Spleen (tissue), 11 donors: Measurements from ENCODE around the gene KLHL42. TPM values are rescaled to one million over a fixed set of nuclear protein-coding genes. Genes with fewer than 3 reads are reported as not detected.

Experiments
- DNase-seq: peaks from one replicate; pipeline ENCODE4 v3.0.0-alpha.2; 2020
- H3K27ac ChIP-seq, 8 donors: fragments of 200-600 bp; sonication (generic) in 7 of 8; 1 replicate in 4 of 8; 2 replicates in 4 of 8; pipeline versions ENCODE4 v1.5.0 to v1.8.0; 2016 to 2021; ENCODE audit warnings: inconsistent platforms in 4 of 8, mild to moderate bottlenecking in 4 of 8, moderate library complexity in 1 of 8
- H3K27me3 ChIP-seq, 7 donors: fragments of 200-600 bp; sonication (generic) in 6 of 7; replicated peaks in 1 of 7; 1 replicate in 4 of 7; 2 replicates in 3 of 7; pipeline versions ENCODE4 v1.5.0 to v1.8.0; 2016 to 2021; ENCODE audit warnings: inconsistent platforms in 3 of 7, mild to moderate bottlenecking in 1 of 7
- H3K36me3 ChIP-seq, 6 donors: fragments of 200-600 bp; sonication (generic) in 5 of 6; 1 replicate in 4 of 6; 2 replicates in 2 of 6; pipeline versions ENCODE4 v1.5.0 to v1.8.0; 2016 to 2021; ENCODE audit warnings: inconsistent platforms in 2 of 6
- H3K4me1 ChIP-seq, 6 donors: fragments of 200-600 bp; sonication (generic) in 5 of 6; 1 replicate in 3 of 6; 2 replicates in 3 of 6; pipeline versions ENCODE4 v1.5.0 to v1.8.0; 2016 to 2021; ENCODE audit warnings: inconsistent platforms in 3 of 6
- H3K4me3 ChIP-seq, 8 donors: fragments of 200-600 bp; sonication (generic) in 7 of 8; 1 replicate in 4 of 8; 2 replicates in 4 of 8; pipeline versions ENCODE4 v1.5.0 to v1.8.0; 2016 to 2021; ENCODE audit warnings: inconsistent platforms in 4 of 8, mild to moderate bottlenecking in 4 of 8, moderate library complexity in 2 of 8
- H3K9me3 ChIP-seq, 8 donors: fragments of 200-600 bp; sonication (generic) in 7 of 8; 1 replicate in 4 of 8; 2 replicates in 4 of 8; pipeline versions ENCODE4 v1.5.0 to v1.8.0; 2016 to 2021; ENCODE audit warnings: inconsistent platforms in 4 of 8
- CTCF ChIP-seq, 11 experiments: fragments of 200-600 bp in 7 of 11; fragments of 450-650 bp in 4 of 11; sonication (generic) in 4 of 11; IDR thresholded peaks in 8 of 11; conservative IDR thresholded peaks in 3 of 11; 1 replicate in 7 of 11; 2 replicates in 4 of 11; pipeline versions ENCODE4 v1.4.0 to v1.8.0; 2016 to 2021; ENCODE audit warnings: antibody characterized with exemption in 11 of 11, inconsistent platforms in 4 of 11, mild to moderate bottlenecking in 1 of 11
- POLR2A ChIP-seq, 3 donors: fragments of 450-650 bp; IDR thresholded peaks; one replicate each; pipeline ENCODE4 v1.5.1; 2017; ENCODE audit warnings: antibody characterized with exemption in 3 of 3, mild to moderate bottlenecking in 1 of 3
- POLR2AphosphoS5 ChIP-seq, 3 donors: sonication (generic); formaldehyde crosslinking; IDR thresholded peaks; one replicate each; pipeline ENCODE4 v1.5.1; 2017; ENCODE audit warnings: antibody characterized with exemption in 3 of 3
- WGBS, 5 donors: extraction: QIAGEN DNeasy Blood & Tissue Kit in 3 of 5; methylation state at CpG; one replicate each; pipeline versions ENCODE4 v1.1.5 to v1.1.7; 2013 to 2018; 5-methylcytosine and 5-hydroxymethylcytosine counted together
- intact Hi-C: fragments of 100-400 bp; cut with DNase I; formaldehyde crosslinking; loops from one replicate; pipeline ENCODE4 v1.15.0; 2023; ENCODE audit warnings: low total_unique reads
- polyA plus RNA-seq, 3 donors: library from polyadenylated mRNA; stranded (reverse); fragments of 200-250 nt; gene quantifications; one replicate each; pipeline ENCODE4 v1.2.1, GENCODE V29; 2013
- total RNA-seq, 7 donors: library from RNA; depleted of rRNA in 3 of 7; stranded (reverse); fragments of >200 nt in 3 of 7; fragmentation: NEBNext Ultra II Directional in 4 of 7; extraction: Animal tissue kit (Norgen Biotek cat#: 25700) in 4 of 7; gene quantifications; one replicate each; pipeline versions ENCODE4 v1.1.0 to v1.2.1, GENCODE V29; 2016 to 2021
- donor health status: healthy with polysubstance abuse.
- donor health status: DM: no; HTN: no; CAD: no; lungs with moderate emphysema.
- donor health status: DM: no; HTN: no; CAD: no.
- donor health status: Bipolar disorder and iron deficiency.
- donor health status: healthy.
- donor health status: DM: no; HTN: no; CAD: no.
- donor health status: DM: yes; HTN: yes; CAD: no.

The KLHL42 gene
- total and polyA plus RNA-seq, 10 donors: 4.4 to 24.9 (median 16.7) TPM

- Histone ChIP-seq H3K27ac (no peak overlapping the region), H3K36me3 (peaks cover 5 to 52% (median 17%) of the 10 kb centered on the region in 6 donors), H3K4me3 (no peak overlapping the region), H3K27me3 (no peaks in the 10 kb centered on the region), H3K4me1 (peaks cover 0 to 17% (median 7%) of the 10 kb centered on the region in 6 donors), H3K9me3 (no peaks in the 10 kb centered on the region)
- no peak for TF ChIP-seq POLR2A (IDR thresholded peaks at IDR 0.05)
- no peak for TF ChIP-seq CTCF (IDR thresholded peaks at IDR 0.05 in 8 of 11, conservative IDR thresholded peaks at IDR 0.05 in 3 of 11)
- TF ChIP-seq POLR2AphosphoS5 (IDR thresholded peaks at IDR 0.05): no peak
- no peak for DNase-seq
- intact Hi-C loops: no loop called here
- 92 to 97% (median 95%) methylated on average over 15 of the region's 15 CpGs for WGBS, 5 donors
Measured at GRCh38 chr12:27751386-27752047, 28.5 kb upstream of the KLHL42 start.

- H3K4me3 ChIP-seq: no peak overlapping the region
- no peaks in the 10 kb centered on the region for H3K4me1 ChIP-seq
- no peaks in the 10 kb centered on the region for H3K27me3 ChIP-seq
- peaks cover 5 to 50% (median 19%) of the 10 kb centered on the region in 6 donors for H3K36me3 ChIP-seq
- no peak for TF ChIP-seq POLR2AphosphoS5 (IDR thresholded peaks at IDR 0.05)
- no peak for TF ChIP-seq POLR2A (IDR thresholded peaks at IDR 0.05)
- no peak for TF ChIP-seq CTCF (IDR thresholded peaks at IDR 0.05 in 8 of 11, conservative IDR thresholded peaks at IDR 0.05 in 3 of 11)
- H3K27ac ChIP-seq: no peak overlapping the region
- WGBS, 5 donors: 88 to 99% (median 95%) methylated on average over 3 of the region's 3 CpGs
- no peaks in the 10 kb centered on the region for H3K9me3 ChIP-seq
- no peak for DNase-seq
- intact Hi-C loops: no loop called here
Measured at GRCh38 chr12:27754795-27755194, 25.2 kb upstream of the KLHL42 start.

- Histone ChIP-seq H3K4me3 (no peak overlapping the region), H3K27me3 (no peaks in the 10 kb centered on the region), H3K4me1 (no peaks in the 10 kb centered on the region), H3K36me3 (peaks cover 5 to 43% (median 17%) of the 10 kb centered on the region in 6 donors), H3K27ac (no peak overlapping the region), H3K9me3 (no peaks in the 10 kb centered on the region)
- DNase-seq: no peak
- 94 to 96% (median 95%) methylated on average over 6 to 7 of the region's 7 CpGs for WGBS, 5 donors
- TF ChIP-seq POLR2A (IDR thresholded peaks at IDR 0.05) (no peak), POLR2AphosphoS5 (IDR thresholded peaks at IDR 0.05) (no peak), CTCF (IDR thresholded peaks at IDR 0.05 in 8 of 11, conservative IDR thresholded peaks at IDR 0.05 in 3 of 11) (no peak)
- intact Hi-C loops: no loop called here
Measured at GRCh38 chr12:27756670-27757195, 23.3 kb upstream of the KLHL42 start.

GRCh38 chr12:27762757-27763156 is 17.3 kb upstream of the KLHL42 start:
- Histone ChIP-seq H3K4me1 (no peaks in the 10 kb centered on the region), H3K27me3 (no peaks in the 10 kb centered on the region), H3K9me3 (no peaks in the 10 kb centered on the region), H3K36me3 (peaks cover 0 to under 1% (median 0%) of the 10 kb centered on the region in 6 donors), H3K27ac (no peak overlapping the region), H3K4me3 (no peak overlapping the region)
- WGBS, 5 donors: 87 to 96% (median 90%) methylated on average over 2 of the region's 2 CpGs
- no peak for DNase-seq
- intact Hi-C loops: no loop called here
- TF ChIP-seq POLR2AphosphoS5 (IDR thresholded peaks at IDR 0.05) (no peak), CTCF (IDR thresholded peaks at IDR 0.05 in 8 of 11, conservative IDR thresholded peaks at IDR 0.05 in 3 of 11) (no peak), POLR2A (IDR thresholded peaks at IDR 0.05) (no peak)
